NB4 (cell line): ENCODE measurements around the gene TOGARAM2.

ENCODE experiments used
- DNase-seq: peaks from one replicate; pipeline ENCODE4 v3.0.0; 2010; ENCODE audit warnings: low read depth
- H3K4me3 ChIP-seq: one replicate; pipeline ENCODE4 v1.5.1; 2011; ENCODE audit warnings: mild to moderate bottlenecking, low read depth, low read length, moderate library complexity
- CTCF ChIP-seq: IDR thresholded peaks from one replicate; pipeline ENCODE4 v1.5.1; 2012; ENCODE audit warnings: low read depth, low read length
- MAX ChIP-seq: IDR thresholded peaks from 2 replicates; pipeline ENCODE4 v1.6.1; 2011; ENCODE audit warnings: low read depth, low read length
- MYC ChIP-seq: IDR thresholded peaks from 2 replicates; pipeline ENCODE4 v1.6.1; 2011; ENCODE audit warnings: low read depth, low read length
- POLR2A ChIP-seq: IDR thresholded peaks from 2 replicates; pipeline ENCODE4 v1.6.1; 2011; ENCODE audit warnings: mild to moderate bottlenecking; ENCODE audit not compliant: insufficient read length; ENCODE audit errors: extremely low read depth

Gene TOGARAM2

GRCh38 chr2:28994074-28994473 is 13.0 kb downstream of the TOGARAM2 start:
- DNase-seq = no peak
- no peak overlapping the region for H3K4me3 ChIP-seq
- TF ChIP-seq MAX (no peak), CTCF (no peak), POLR2A (no peak), MYC (no peak)

- no peak for DNase-seq
- no peak for TF ChIP-seq MYC
- TF ChIP-seq POLR2A = no peak
- no peak for TF ChIP-seq MAX
- TF ChIP-seq CTCF = no peak
- H3K4me3 ChIP-seq = no peak overlapping the region
Measured at GRCh38 chr2:28994679-28995078, 13.6 kb downstream of the TOGARAM2 start.

- no peak overlapping the region for H3K4me3 ChIP-seq
- TF ChIP-seq POLR2A (no peak), MAX (no peak), CTCF (no peak), MYC (no peak)
- DNase-seq = no peak
Measured at GRCh38 chr2:28995765-28996750, 15.0 kb downstream of the TOGARAM2 start.

GRCh38 chr2:28997237-28997846 is 16.2 kb downstream of the TOGARAM2 start:
- DNase-seq = no peak

More at GRCh38 chr2:28997237-28997846, 16.2 kb downstream of the TOGARAM2 start:
- no peak for TF ChIP-seq POLR2A
- no peak for TF ChIP-seq MAX
- TF ChIP-seq MYC = no peak
- TF ChIP-seq CTCF = no peak
- no peak overlapping the region for H3K4me3 ChIP-seq
